CD4-positive, alpha-beta T cell treated with Interleukin-17A for 1 hour (primary cell): ENCODE measurements around the gene NUDT9.
"Not testable (repeated sequence)": the region's sequence is repeated elsewhere in the genome, so short reads cannot be mapped to it uniquely, and the experiment has no call there.

Experiments
- DNase-seq: peaks from one replicate; pipeline ENCODE4 v3.0.0-alpha.2; 2020

NUDT9 gene

DNA sequence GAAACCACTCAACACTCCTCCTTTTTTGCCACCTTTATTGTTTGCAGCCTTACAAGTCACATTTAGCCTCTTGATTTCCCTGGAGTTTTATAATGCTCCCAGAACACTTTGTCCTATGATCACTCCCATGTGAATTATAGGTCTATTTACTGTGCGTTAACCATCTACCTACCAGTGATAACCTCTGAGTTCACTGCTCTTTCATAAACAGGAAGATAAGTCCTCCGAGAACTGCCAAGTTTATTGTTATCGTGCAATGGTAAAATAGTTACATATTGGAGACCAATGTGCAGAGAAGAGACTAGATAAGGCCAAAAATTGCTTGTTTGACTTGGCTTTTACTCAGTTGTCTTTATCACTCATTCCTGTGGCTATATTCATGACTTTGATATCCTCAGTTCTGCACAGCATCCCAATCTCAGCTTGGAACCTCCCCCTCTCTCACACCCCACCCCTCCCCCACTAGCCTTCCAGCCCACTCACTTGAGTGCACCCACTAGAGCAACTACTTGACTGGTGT, 12.9 kb upstream of the NUDT9 start:
- DNase-seq: no peak

DNA sequence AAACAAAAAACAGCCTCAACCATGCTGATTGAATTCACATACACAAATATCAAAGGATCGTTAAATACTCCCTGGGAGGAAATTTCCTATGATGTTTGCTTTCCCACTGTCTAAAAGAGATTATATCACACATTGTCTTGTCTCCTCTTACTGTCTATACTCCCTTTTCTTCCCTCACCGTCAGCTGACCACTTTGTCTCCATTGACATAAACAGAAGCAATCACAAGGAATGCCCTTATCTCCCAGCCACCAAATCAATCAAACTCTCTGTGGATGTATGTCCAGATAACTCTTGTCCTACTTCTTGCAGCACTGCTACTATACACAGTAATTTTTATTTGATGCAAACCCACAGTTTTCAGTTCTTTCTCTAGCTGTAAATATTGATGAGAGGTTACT, 12.2 kb upstream of the NUDT9 start:
- DNase-seq: no peak

DNA sequence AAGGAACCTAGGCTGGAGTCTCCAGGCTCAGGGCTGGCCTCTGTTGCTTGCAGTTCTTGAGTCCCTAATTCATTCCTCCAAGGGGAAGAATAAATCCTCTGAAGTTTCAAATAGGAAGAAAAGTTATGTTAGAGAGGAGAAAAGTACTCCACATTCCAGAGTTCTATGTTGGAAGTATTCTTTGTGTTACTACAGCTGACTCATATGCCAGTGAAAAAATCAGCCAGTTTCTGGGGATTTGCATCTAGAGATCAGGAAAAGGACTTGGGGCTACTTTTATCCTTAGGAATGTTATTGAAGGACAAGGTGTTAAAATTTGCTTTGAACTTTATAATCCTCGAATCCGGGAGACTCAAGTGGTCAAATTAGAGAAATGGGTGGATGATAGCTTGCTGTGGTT, 11.7 kb upstream of the NUDT9 start:
- DNase-seq: no peak

DNA sequence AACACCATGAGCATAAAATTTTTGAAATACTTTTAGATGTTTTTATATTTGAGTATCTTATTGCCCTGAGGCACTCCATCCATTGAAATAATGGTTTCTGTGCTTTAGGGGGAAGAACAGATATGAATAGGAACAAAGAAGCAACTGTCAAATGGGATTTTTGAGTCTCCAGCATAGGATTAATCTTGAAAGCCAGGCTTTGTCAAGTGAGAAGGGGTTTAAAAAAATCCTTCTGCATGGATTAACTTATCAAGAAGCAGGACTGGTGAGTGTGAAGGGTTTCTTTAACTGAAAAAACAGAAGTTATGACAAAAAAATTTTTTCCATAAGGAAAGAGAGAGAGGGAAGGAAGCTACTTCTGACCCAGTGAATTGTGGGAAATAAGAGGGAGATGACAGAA, 7.6 kb upstream of the NUDT9 start:
- no peak for DNase-seq

DNA sequence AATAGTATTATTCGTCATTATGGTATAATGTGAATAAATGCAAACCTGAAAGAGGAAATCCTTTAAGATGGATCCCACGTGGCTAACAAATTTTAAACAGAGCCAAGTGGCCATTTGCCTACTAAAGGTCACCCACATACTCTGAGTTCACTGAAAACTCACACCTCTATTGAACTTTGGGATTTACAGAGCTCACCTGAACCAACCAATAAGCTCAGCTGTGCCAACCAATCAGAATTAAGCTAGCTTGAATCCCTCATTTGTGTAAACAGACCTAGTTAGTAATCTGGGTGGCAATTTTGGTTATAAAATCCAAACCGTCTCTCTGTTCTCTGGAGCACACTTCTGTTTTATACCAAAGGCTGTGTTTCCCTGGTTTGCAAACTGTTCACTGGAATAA, 5.4 kb upstream of the NUDT9 start:
- DNase-seq: no peak

DNA sequence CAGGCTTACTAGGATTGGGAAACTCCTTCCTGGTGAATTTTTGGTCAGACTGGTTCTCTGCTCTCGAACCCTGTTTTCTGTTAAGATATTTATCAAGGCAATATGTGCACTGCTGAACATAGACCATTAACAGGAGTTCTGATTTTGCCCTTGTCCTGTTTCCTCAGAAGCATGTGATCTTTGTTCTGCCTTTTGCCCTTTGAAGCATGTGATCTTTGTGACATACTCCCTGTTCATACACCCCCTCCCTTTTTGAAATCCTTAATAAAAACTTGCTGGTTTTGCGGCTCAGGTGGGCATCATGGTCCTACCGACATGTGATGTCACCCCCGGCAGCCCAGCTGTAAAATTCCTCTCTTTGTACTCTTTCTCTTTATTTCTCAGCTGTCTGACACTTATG, 4.0 kb upstream of the NUDT9 start:
- not testable (repeated sequence) for DNase-seq

DNA sequence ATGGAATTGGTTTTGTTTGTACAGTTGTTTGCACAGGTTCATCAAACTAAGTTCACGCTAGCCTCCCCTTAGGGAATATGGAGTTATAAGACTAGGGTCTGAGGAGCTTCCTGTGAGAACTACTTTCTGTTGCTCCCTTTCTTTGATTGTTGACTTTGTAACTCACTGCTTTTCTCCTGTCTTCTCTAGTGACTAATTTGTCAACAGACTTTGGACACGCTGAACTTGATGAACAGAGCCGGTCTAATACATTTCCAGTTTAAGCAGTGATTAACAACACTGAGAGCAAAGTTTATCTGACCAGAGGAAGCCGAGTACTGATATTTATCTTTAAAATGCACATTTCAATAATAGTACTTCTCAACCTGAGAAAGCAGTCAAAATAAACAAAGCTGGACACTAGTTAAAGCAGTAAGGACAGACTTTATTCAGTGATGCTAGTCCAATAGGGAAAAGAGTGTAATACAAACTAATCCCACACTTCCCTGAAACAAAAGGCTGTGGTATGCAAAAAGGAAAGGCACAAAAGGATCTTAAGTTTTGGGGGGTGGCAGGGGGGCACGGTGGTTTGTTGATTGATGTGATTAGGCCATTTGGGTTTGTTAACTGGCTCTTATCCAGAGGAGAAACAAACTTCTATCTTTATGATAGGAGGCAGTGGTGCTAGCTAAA, 2.7 kb upstream of the NUDT9 start:
- DNase-seq: no peak

- DNase-seq: no peak
Measured at GRCh38 chr4:87420276-87420830, 2.0 kb upstream of the NUDT9 start.

DNA sequence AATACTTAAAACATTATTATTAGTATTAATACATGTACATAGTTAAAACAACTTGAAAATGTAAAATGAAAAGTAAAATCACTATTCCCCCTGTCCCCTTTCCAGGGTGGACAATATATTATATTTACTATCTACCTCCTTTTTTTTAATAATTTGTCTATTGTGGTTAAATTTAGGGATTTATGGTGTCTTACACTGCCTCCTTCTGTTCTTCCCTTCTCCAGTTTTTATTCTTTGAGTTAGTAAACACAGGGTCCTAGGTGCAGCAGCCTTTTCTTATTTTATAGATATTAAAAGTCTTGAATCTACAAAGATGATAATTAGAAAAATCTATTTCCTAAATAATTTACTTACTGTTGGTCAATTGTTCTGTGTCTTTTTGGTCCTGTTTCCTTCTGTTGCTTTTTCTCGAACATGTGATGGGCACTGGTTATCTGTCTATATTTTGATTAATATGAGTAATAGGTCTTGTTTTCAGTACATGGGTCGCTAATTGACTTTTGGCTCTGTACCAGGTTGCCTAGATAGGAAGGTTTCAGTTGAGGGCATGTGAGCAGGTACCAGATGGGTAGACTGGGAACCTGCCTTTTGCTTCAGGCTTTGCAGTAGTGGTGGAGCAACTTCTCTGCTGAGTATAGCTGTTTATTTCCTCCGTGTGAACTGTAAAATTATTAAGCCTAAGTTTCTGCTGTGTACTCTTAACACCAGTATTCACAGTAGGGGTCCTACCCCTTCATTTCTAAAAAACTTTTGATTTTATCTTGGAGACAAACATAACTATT, 1.1 kb downstream of the NUDT9 start:
- DNase-seq: peak; percentile 3

GRCh38 chr4:87424099-87424543, 1.7 kb downstream of the NUDT9 start:
- not testable (repeated sequence) for DNase-seq

DNA sequence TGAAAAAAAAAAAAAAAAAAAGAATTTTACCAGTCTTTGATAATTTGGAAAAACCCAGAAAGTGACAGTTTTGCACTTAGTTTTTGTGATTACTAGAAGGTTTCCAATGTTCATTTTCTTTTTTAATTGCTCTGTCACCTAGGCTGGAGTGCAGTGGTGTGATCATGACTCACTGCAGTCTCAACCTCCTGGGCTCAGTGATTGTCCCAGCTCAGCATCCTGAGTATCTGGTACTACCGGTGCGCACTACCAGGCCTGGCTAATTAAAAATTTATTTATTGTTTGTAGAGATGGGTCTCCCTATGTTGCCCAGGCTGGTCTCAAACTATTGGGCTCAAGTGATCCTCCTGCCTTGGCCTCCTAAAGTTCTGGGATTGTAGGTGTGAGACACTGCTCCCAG, 3.3 kb downstream of the NUDT9 start:
- DNase-seq: no peak

- DNase-seq: no peak
Measured at GRCh38 chr4:87426865-87427517, 4.6 kb downstream of the NUDT9 start.

- DNase-seq: no peak
Measured at GRCh38 chr4:87427518-87427868, 5.1 kb downstream of the NUDT9 start.

- no peak for DNase-seq
Measured at GRCh38 chr4:87428979-87429378, 6.6 kb downstream of the NUDT9 start.

- DNase-seq: no peak
Measured at GRCh38 chr4:87430038-87430437, 7.7 kb downstream of the NUDT9 start.

GRCh38 chr4:87433342-87433741, 11.0 kb downstream of the NUDT9 start:
- DNase-seq: no peak

DNA sequence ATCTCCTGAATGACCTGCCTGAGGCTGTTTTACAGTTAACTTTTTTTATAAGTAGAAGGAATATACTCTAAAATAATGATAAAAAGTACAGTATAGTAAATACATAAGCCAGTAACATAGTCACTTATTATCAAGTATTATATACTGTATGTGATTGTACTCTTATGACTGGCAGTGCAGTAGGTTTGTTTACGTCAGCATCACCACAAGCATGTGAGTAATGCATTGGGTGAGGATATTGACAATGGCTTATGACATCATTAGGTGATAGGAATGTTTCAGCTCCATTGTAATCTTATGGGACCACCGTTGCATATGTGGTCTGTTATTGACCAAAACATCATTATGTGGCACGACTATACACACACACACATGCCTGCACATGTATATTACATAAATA, 20.5 kb downstream of the NUDT9 start:
- no peak for DNase-seq

DNA sequence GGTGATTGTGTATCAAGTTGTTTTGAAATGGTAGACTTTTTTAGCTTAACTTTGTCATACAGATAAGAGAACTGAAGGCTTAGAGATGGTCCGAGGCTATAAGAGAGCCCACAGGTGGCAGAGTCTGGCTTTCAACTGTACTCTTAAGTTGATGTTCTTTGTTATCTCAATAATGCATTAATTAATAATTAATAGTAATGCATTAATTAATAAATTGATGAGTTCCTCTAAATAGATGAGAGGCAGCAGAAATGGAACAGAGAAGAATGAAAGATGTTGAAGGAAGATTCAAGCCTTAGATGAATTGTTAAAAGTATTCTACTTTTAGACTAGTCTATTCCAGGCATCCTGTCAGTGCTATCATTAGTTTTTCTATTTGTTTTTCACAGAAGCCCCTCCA, 22.4 kb downstream of the NUDT9 start:
- DNase-seq: no peak

- no peak for DNase-seq
Measured at GRCh38 chr4:87445964-87446363, 23.6 kb downstream of the NUDT9 start.

- DNase-seq: not testable (repeated sequence)
Measured at GRCh38 chr4:87446375-87446774, 24.0 kb downstream of the NUDT9 start.

DNA sequence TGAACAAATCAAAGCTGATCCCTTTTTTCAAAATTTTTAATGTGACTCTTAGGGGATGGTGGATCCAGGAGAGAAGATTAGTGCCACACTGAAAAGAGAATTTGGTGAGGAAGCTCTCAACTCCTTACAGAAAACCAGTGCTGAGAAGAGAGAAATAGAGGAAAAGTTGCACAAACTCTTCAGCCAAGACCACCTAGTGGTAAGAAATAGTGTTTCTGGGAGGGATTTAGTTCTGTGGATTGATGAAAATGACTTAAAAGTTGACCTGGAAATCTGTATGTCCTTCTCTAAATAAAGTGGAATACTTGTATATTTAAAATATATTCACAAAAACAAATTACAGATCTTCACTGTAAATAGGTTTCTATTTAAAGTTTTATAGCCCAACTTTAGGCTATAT, 29.2 kb downstream of the NUDT9 start:
- DNase-seq: no peak

DNA sequence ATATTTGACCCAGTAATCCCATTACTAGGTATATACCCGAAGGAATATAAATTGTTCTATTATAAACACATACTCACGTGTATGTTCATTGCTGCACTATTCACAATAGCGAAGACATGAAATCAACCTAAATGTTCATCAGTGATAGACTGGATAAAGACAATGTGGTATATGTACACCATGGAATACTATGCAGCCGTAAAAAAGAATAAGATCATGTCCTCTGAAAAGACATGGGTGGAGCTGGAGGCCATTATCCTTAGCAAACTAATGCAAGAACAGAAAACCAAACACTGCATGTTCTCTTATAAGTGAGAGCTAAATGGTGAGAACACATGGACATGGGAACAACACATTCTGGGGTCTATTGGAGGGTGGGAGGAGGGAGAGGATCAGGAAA, 36.5 kb downstream of the NUDT9 start:
- no peak for DNase-seq

DNA sequence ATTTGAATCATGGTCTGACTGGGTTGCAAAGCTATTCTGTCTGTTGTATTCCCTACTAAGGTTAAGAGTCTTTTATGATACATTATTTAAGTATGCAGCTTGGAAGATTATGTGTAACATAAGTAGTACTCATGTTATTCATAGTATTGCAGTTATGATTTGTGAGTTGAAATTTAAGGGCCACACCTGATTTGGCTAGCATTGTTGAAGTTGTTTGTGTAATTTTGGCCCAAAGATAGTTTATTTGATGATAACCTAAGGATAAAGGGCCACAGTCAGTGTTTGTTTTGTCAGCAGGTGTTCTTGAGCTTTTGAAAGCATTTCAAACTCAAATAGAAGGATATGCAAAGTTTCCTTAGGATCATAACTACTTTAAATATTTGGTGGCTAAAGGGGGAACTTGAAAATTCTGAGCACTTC, 38.9 kb downstream of the NUDT9 start:
- DNase-seq: no peak

- DNase-seq: no peak
Measured at GRCh38 chr4:87462102-87462501, 39.7 kb downstream of the NUDT9 start.
